Fibroblast of lung (primary cell): Measurements from ENCODE around the gene MS4A3.

ENCODE experiments used
- CTCF ChIP-seq, 2 donors: IDR thresholded peaks in 1 of 2; conservative IDR thresholded peaks in 1 of 2; 1 replicate in 1 of 2; 2 replicates in 1 of 2; pipeline ENCODE4 v1.5.1; 2011 to 2012; ENCODE audit warnings: low read length in 2 of 2, control low read depth in 1 of 2, inconsistent platforms in 1 of 2, low read depth in 1 of 2, mild to moderate bottlenecking in 1 of 2
- EZH2 ChIP-seq: IDR thresholded peaks from 2 replicates; pipeline ENCODE4 v1.5.1; 2012; ENCODE audit warnings: low read length, control low read depth, mild to moderate bottlenecking; ENCODE audit errors: missing control alignments

GRCh38 chr11:60118338-60118737, 61.9 kb downstream of the MS4A3 start:
- TF ChIP-seq CTCF (conservative IDR thresholded peaks at IDR 0.05 in 1 of 2, IDR thresholded peaks at IDR 0.05 in 1 of 2; ENCODE audit: low read depth in 1 of 2, low read length in 2 of 2), result no peak
- TF ChIP-seq EZH2, result no peak
